HAP-1 (cell line): Measurements from ENCODE around the gene PI4K2A.
"Not testable (repeated sequence)": the region's sequence is repeated elsewhere in the genome, so short reads cannot be mapped to it uniquely, and the experiment has no call there.

Experiments
- DNase-seq, 2 experiments: peaks; one replicate each; pipeline ENCODE4 v3.0.0-alpha.2; 2016 to 2020; ENCODE audit warnings: low spot score in 2 of 2
- H3K27me3 ChIP-seq: fragments of 250-450 bp; sonication (Bioruptor Pico); 2 replicates; pipeline ENCODE4 v1.5.1; 2020; ENCODE audit warnings: low read depth, mild to moderate bottlenecking, moderate library complexity
- H3K36me3 ChIP-seq: fragments of 250-450 bp; sonication (Bioruptor Pico); replicated peaks from 2 replicates; pipeline ENCODE4 v1.5.1; 2020; ENCODE audit warnings: mild to moderate bottlenecking
- H3K4me1 ChIP-seq: fragments of 250-450 bp; sonication (Bioruptor Pico); 2 replicates; pipeline ENCODE4 v1.5.1; 2020; ENCODE audit warnings: mild to moderate bottlenecking
- H3K4me3 ChIP-seq: fragments of 250-450 bp; sonication (Bioruptor Pico); 2 replicates; pipeline ENCODE4 v1.5.1; 2020; ENCODE audit warnings: mild to moderate bottlenecking, moderate library complexity
- H3K9me3 ChIP-seq: fragments of 250-450 bp; sonication (Bioruptor Pico); 2 replicates; pipeline ENCODE4 v1.5.1; 2020; ENCODE audit warnings: mild to moderate bottlenecking, moderate library complexity
- in situ Hi-C: fragments of 300-500 bp; cut with MboI; formaldehyde crosslinking; loops from 3 replicates; pipeline ENCODE4 v1.14.3; 2020; ENCODE audit warnings: low sequenced_read_pairs, inconsistent platforms, mixed read lengths

Gene PI4K2A

GRCh38 chr10:97642471-97643159 is 2.1 kb downstream of the PI4K2A start:
- H3K27me3 ChIP-seq, H3K9me3 ChIP-seq, H3K4me3 ChIP-seq, DNase-seq, in situ Hi-C loops: not testable (repeated sequence)
- H3K36me3 ChIP-seq: peaks cover 15% of the 10 kb centered on the region; the same call in 1 of the 2 replicates
- peaks cover 11% of the 10 kb centered on the region for H3K4me1 ChIP-seq

- H3K27me3 ChIP-seq: 0 out of 2 replicates have a peak, but pooled peaks cover 3% of the 10 kb centered on the region
- peaks cover 15% of the 10 kb centered on the region; the same call in 1 of the 2 replicates for H3K36me3 ChIP-seq
- peaks cover 17% of the 10 kb centered on the region for H3K4me1 ChIP-seq
- no peak overlapping the region for H3K4me3 ChIP-seq
- in situ Hi-C loops: no loop called here
- no peaks in the 10 kb centered on the region for H3K9me3 ChIP-seq
- DNase-seq: no peak
Measured at GRCh38 chr10:97643441-97643985, 3.0 kb downstream of the PI4K2A start.

GRCh38 chr10:97644936-97645335 is 4.5 kb downstream of the PI4K2A start:
- peaks cover 17% of the 10 kb centered on the region for H3K4me1 ChIP-seq
- no peak overlapping the region for H3K4me3 ChIP-seq
- no peak for DNase-seq
- peaks cover 15% of the 10 kb centered on the region; the same call in 1 of the 2 replicates for H3K36me3 ChIP-seq
- H3K9me3 ChIP-seq: no peaks in the 10 kb centered on the region
- in situ Hi-C loops: no loop called here
- no peaks in the 10 kb centered on the region for H3K27me3 ChIP-seq

- peak; percentile 29 to 79 for DNase-seq
- Histone ChIP-seq H3K27me3 (no peaks in the 10 kb centered on the region), H3K4me3 (no peak overlapping the region), H3K4me1 (peaks cover 12% of the 10 kb centered on the region), H3K36me3 (peaks cover 33% of the 10 kb centered on the region), H3K9me3 (no peaks in the 10 kb centered on the region)
- in situ Hi-C loops: no loop called here
Measured at GRCh38 chr10:97647556-97647955, 7.1 kb downstream of the PI4K2A start.

GRCh38 chr10:97648562-97649404 is 8.3 kb downstream of the PI4K2A start:
- peaks cover 12% of the 10 kb centered on the region for H3K4me1 ChIP-seq
- DNase-seq: no peak
- H3K4me3 ChIP-seq: no peak overlapping the region
- H3K36me3 ChIP-seq: peaks cover 37% of the 10 kb centered on the region
- H3K9me3 ChIP-seq: no peaks in the 10 kb centered on the region
- in situ Hi-C loops: no loop called here
- H3K27me3 ChIP-seq: no peaks in the 10 kb centered on the region

GRCh38 chr10:97649405-97649750 is 8.9 kb downstream of the PI4K2A start:
- H3K27me3 ChIP-seq, H3K9me3 ChIP-seq, DNase-seq, H3K4me3 ChIP-seq, in situ Hi-C loops: not testable (repeated sequence)
- H3K4me1 ChIP-seq: peaks cover 12% of the 10 kb centered on the region
- peaks cover 41% of the 10 kb centered on the region for H3K36me3 ChIP-seq

GRCh38 chr10:97650726-97651125 is 10.3 kb downstream of the PI4K2A start:
- in situ Hi-C loops: no loop called here
- H3K27me3 ChIP-seq: no peaks in the 10 kb centered on the region
- H3K36me3 ChIP-seq: peaks cover 40% of the 10 kb centered on the region

GRCh38 chr10:97651773-97652172 is 11.3 kb downstream of the PI4K2A start:
- Histone ChIP-seq H3K27me3 (no peaks in the 10 kb centered on the region), H3K4me1 (peaks cover 12% of the 10 kb centered on the region), H3K9me3 (no peaks in the 10 kb centered on the region), H3K4me3 (no peak overlapping the region), H3K36me3 (peaks cover 45% of the 10 kb centered on the region)
- no peak for DNase-seq
- in situ Hi-C loops: no loop called here

More at GRCh38 chr10:97650726-97651125, 10.3 kb downstream of the PI4K2A start:
- no peak overlapping the region for H3K4me3 ChIP-seq
- DNase-seq: no peak
- no peaks in the 10 kb centered on the region for H3K9me3 ChIP-seq
- H3K4me1 ChIP-seq: peaks cover 12% of the 10 kb centered on the region

- H3K4me3 ChIP-seq: no peak overlapping the region
- peaks cover 42% of the 10 kb centered on the region for H3K36me3 ChIP-seq
- H3K9me3 ChIP-seq: no peaks in the 10 kb centered on the region
- no peak for DNase-seq
- H3K27me3 ChIP-seq: no peaks in the 10 kb centered on the region
- no peaks in the 10 kb centered on the region for H3K4me1 ChIP-seq
- in situ Hi-C loops: no loop called here
Measured at GRCh38 chr10:97656777-97657176, 16.3 kb downstream of the PI4K2A start.

- no peak overlapping the region for H3K4me3 ChIP-seq
- no peak for DNase-seq
- H3K36me3 ChIP-seq: peaks cover 34% of the 10 kb centered on the region
- H3K27me3 ChIP-seq: no peaks in the 10 kb centered on the region
- H3K9me3 ChIP-seq: no peaks in the 10 kb centered on the region
- H3K4me1 ChIP-seq: no peaks in the 10 kb centered on the region
- in situ Hi-C loops: no loop called here
Measured at GRCh38 chr10:97659589-97659988, 19.1 kb downstream of the PI4K2A start.

GRCh38 chr10:97664282-97664850 is 23.9 kb downstream of the PI4K2A start:
- in situ Hi-C loops: no loop called here
- no peaks in the 10 kb centered on the region for H3K4me1 ChIP-seq
- H3K9me3 ChIP-seq: no peaks in the 10 kb centered on the region
- H3K4me3 ChIP-seq: no peak overlapping the region
- peaks cover 22% of the 10 kb centered on the region for H3K36me3 ChIP-seq
- DNase-seq: no peak
- H3K27me3 ChIP-seq: no peaks in the 10 kb centered on the region

GRCh38 chr10:97666992-97667391 is 26.5 kb downstream of the PI4K2A start:
- in situ Hi-C loops: no loop called here
- Histone ChIP-seq H3K4me1 (no peaks in the 10 kb centered on the region), H3K9me3 (no peaks in the 10 kb centered on the region), H3K36me3 (peaks cover 20% of the 10 kb centered on the region), H3K27me3 (no peaks in the 10 kb centered on the region), H3K4me3 (no peak overlapping the region)
- DNase-seq: no peak

GRCh38 chr10:97667463-97667862 is 27.0 kb downstream of the PI4K2A start:
- H3K36me3 ChIP-seq: peaks cover 16% of the 10 kb centered on the region
- no peaks in the 10 kb centered on the region for H3K9me3 ChIP-seq
- DNase-seq: no peak
- H3K4me3 ChIP-seq: no peak overlapping the region
- H3K4me1 ChIP-seq: no peaks in the 10 kb centered on the region
- in situ Hi-C loops: no loop called here
- H3K27me3 ChIP-seq: no peaks in the 10 kb centered on the region

- no peak for DNase-seq
- no peaks in the 10 kb centered on the region for H3K4me1 ChIP-seq
- H3K9me3 ChIP-seq: no peaks in the 10 kb centered on the region
- H3K4me3 ChIP-seq: no peak overlapping the region
- H3K36me3 ChIP-seq: peaks cover 20% of the 10 kb centered on the region
- in situ Hi-C loops: no loop called here
- no peaks in the 10 kb centered on the region for H3K27me3 ChIP-seq
Measured at GRCh38 chr10:97669571-97669970, 29.1 kb downstream of the PI4K2A start.
